Measurements from ENCODE around the gene CYP4X1.
"Not testable (repeated sequence)": the region's sequence is repeated elsewhere in the genome, so short reads cannot be mapped to it uniquely, and the experiment has no call there.

Gene CYP4X1

DNA sequence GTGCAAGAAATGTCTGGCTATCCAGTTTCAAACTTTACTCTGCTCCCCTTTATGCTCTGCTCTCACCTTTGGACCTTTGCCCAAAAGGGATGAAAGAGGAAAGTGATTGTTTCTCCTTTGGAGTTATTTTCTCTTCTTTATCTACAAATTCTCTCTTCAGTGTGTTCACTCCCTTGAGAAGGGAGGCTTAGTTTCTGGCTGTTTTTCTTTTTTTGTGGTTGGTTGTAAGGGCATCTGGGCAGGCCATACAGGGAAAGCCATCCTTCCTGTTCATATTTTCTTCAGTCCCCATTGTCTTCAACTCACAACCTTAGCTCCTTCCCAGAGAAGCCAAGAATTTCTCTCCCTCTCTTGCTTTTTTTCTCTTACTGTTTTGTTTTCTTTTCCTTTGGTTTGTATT lies 46.0 kb downstream of the CYP4X1 start:
- in situ Hi-C loops (cut with MboI; ENCODE audit: low sequenced_read_pairs) = not testable (repeated sequence)

GRCh38 chr1:47089356-47089755 lies 65.9 kb downstream of the CYP4X1 start:
- in situ Hi-C loops (cut with MboI; ENCODE audit: low sequenced_read_pairs) = not testable (repeated sequence)

DNA sequence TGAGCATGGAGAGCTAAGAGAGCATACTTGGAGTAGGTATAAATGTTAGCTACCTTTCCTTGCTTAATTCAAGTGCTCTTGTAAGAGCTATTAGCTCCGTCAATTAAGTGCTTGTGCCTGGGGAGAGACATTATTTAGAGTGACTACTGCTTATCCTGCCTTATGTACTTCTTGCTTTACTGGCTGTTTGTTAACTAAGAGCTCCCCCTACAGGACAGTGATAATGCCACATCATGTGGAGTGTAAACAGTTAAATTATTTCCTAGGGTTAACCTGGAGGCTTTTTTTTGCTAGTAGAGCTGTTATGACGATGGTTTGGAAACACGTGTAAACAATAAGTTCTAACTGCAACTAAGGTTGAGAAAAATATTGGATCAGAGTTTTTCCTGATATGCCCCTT lies 68.0 kb downstream of the CYP4X1 start:
- in situ Hi-C loops (cut with MboI; ENCODE audit: low sequenced_read_pairs) = not testable (repeated sequence)
